Loucy (cell line): ENCODE measurements around the gene NEK4.

Experiments
- H2AFZ ChIP-seq: fragments of 200-600 bp; sonication (generic); 2 replicates; pipeline ENCODE4 v1.6.0; 2016; ENCODE audit warnings: antibody characterized with exemption, mild to moderate bottlenecking, low read length, moderate library complexity
- H3F3A ChIP-seq: fragments of 200-600 bp; 2 replicates; pipeline ENCODE4 v1.6.0; 2016; ENCODE audit warnings: antibody characterized with exemption, low read depth, mild to moderate bottlenecking
- H3K27me3 ChIP-seq: fragments of 200-600 bp; sonication (generic); 2 replicates; pipeline ENCODE4 v1.6.1; 2014; ENCODE audit warnings: low read length, mild to moderate bottlenecking; ENCODE audit not compliant: insufficient read depth, poor library complexity, severe bottlenecking
- H3K36me3 ChIP-seq: fragments of 200-600 bp; sonication (generic); 2 replicates; pipeline ENCODE4 v1.6.1; 2016; ENCODE audit warnings: low read length; ENCODE audit not compliant: insufficient read depth
- H3K4me1 ChIP-seq: fragments of 200-600 bp; sonication (generic); 2 replicates; pipeline ENCODE4 v1.5.1; 2014; ENCODE audit warnings: low read length, mild to moderate bottlenecking; ENCODE audit not compliant: insufficient read depth, poor library complexity, severe bottlenecking
- H3K4me2 ChIP-seq: fragments of 200-600 bp; sonication (generic); 2 replicates; pipeline ENCODE4 v1.6.0; 2014; ENCODE audit warnings: antibody characterized with exemption, low read length, low read depth, mild to moderate bottlenecking; ENCODE audit not compliant: poor library complexity, severe bottlenecking
- H3K4me3 ChIP-seq: fragments of 200-600 bp; sonication (generic); 2 replicates; pipeline ENCODE4 v1.5.1; 2014; ENCODE audit warnings: low read length, mild to moderate bottlenecking, mixed read lengths; ENCODE audit not compliant: poor library complexity, severe bottlenecking
- H3K79me2 ChIP-seq: fragments of 200-600 bp; sonication (generic); 2 replicates; pipeline ENCODE4 v1.6.1; 2014; ENCODE audit warnings: low read length; ENCODE audit not compliant: insufficient read depth
- H3K9ac ChIP-seq: fragments of 200-600 bp; sonication (generic); 2 replicates; pipeline ENCODE4 v1.6.0; 2014; ENCODE audit warnings: mild to moderate bottlenecking, low read depth, low read length, moderate library complexity; ENCODE audit not compliant: poor library complexity, severe bottlenecking
- H3K9me2 ChIP-seq: fragments of 200-600 bp; sonication (generic); replicated peaks from 2 replicates; pipeline ENCODE4 v1.6.1; 2016; ENCODE audit warnings: low read depth, low read length, mixed read lengths
- H3K9me3 ChIP-seq: fragments of 200-600 bp; sonication (generic); 2 replicates; pipeline ENCODE4 v1.6.1; 2014; ENCODE audit warnings: mild to moderate bottlenecking, antibody characterized with exemption, low read length, low read depth; ENCODE audit not compliant: insufficient read depth
- H4K20me1 ChIP-seq: fragments of 200-600 bp; sonication (generic); 2 replicates; pipeline ENCODE4 v1.6.0; 2014; ENCODE audit warnings: antibody characterized with exemption, low read length, mild to moderate bottlenecking; ENCODE audit not compliant: insufficient read depth, poor library complexity, severe bottlenecking
- EZH2phosphoT487 ChIP-seq: fragments of 200-600 bp; IDR thresholded peaks from 2 replicates; pipeline ENCODE4 v1.6.1; 2018; ENCODE audit warnings: antibody characterized with exemption, mild to moderate bottlenecking, moderate library complexity, borderline replicate concordance
- TF ChIP-seq, protein P1 (sequence below): fragments of 200-600 bp; sonication (generic); conservative IDR thresholded peaks from 2 replicates; pipeline ENCODE4 v1.5.1; 2014; ENCODE audit warnings: mild to moderate bottlenecking, antibody characterized with exemption, low read length

The NEK4 gene

DNA sequence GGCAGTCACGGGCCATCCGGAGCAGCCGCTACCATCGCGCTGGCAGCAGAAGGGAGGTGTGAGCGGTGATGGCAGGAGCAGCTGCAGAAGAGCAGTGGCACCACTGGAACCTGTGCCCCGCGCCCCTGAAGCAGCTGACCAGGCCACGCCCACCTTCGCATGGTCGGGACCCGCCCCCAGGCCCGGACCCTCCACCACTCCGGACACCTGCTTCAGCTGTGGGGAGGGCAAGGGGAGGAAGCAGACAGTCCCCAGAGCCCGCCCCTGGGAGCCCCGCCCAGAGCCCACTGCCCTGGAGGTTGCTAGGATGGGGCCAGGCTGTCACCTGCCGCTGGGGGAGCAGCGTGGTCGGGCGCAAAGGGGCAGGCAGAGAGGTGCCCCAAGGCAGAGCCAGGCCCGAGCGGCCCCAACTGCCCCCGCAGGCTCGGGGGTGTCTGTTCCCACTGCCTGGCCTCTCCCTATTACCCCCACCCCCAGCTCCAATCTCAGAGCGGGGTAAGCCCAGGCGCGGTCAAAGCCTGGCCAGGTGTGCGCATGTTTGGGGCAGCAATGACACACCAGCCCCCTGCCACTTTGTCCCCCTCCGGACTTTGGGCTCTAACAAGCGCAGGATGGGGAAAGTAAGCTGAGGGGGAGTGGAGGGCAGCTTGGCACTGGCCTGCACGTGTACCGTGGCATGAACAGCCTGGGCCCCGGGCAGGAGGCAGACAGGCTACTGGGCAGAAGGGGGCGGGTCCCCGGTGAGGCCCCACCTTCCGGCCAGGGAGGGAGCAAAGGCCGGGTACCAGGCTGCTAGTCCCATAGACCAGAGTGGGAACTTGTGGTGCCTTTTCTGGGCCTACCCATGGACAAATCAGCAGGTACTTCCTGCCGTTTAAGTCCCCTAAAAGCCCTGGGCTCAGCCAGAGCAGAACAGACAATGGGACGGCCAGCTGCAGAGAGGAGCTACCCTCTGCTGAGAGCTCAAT, 56.1 kb downstream of the NEK4 start:
- TF ChIP-seq EZH2phosphoT487, result no peak
- TF ChIP-seq, protein P1, sequence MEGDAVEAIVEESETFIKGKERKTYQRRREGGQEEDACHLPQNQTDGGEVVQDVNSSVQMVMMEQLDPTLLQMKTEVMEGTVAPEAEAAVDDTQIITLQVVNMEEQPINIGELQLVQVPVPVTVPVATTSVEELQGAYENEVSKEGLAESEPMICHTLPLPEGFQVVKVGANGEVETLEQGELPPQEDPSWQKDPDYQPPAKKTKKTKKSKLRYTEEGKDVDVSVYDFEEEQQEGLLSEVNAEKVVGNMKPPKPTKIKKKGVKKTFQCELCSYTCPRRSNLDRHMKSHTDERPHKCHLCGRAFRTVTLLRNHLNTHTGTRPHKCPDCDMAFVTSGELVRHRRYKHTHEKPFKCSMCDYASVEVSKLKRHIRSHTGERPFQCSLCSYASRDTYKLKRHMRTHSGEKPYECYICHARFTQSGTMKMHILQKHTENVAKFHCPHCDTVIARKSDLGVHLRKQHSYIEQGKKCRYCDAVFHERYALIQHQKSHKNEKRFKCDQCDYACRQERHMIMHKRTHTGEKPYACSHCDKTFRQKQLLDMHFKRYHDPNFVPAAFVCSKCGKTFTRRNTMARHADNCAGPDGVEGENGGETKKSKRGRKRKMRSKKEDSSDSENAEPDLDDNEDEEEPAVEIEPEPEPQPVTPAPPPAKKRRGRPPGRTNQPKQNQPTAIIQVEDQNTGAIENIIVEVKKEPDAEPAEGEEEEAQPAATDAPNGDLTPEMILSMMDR, result no peak
- H3K79me2 ChIP-seq, result no peaks in the 10 kb centered on the region
- no peaks in the 10 kb centered on the region for H3K27me3 ChIP-seq
- H2AFZ ChIP-seq, result no peak overlapping the region
- H3K36me3 ChIP-seq, result peaks cover 3% of the 10 kb centered on the region; the same call in 1 of the 2 replicates
- H3F3A ChIP-seq, result 0 out of 2 replicates have a peak, but pooled peaks cover 4% of the 10 kb centered on the region
- H3K4me3 ChIP-seq, result no peak overlapping the region
- no peaks in the 10 kb centered on the region for H4K20me1 ChIP-seq
- H3K9me3 ChIP-seq, result no peaks in the 10 kb centered on the region; the same call in 1 of the 2 replicates
- no peaks in the 10 kb centered on the region for H3K9me2 ChIP-seq
- no peaks in the 10 kb centered on the region for H3K4me1 ChIP-seq
- no peak overlapping the region for H3K9ac ChIP-seq
- H3K4me2 ChIP-seq, result no peak overlapping the region

DNA sequence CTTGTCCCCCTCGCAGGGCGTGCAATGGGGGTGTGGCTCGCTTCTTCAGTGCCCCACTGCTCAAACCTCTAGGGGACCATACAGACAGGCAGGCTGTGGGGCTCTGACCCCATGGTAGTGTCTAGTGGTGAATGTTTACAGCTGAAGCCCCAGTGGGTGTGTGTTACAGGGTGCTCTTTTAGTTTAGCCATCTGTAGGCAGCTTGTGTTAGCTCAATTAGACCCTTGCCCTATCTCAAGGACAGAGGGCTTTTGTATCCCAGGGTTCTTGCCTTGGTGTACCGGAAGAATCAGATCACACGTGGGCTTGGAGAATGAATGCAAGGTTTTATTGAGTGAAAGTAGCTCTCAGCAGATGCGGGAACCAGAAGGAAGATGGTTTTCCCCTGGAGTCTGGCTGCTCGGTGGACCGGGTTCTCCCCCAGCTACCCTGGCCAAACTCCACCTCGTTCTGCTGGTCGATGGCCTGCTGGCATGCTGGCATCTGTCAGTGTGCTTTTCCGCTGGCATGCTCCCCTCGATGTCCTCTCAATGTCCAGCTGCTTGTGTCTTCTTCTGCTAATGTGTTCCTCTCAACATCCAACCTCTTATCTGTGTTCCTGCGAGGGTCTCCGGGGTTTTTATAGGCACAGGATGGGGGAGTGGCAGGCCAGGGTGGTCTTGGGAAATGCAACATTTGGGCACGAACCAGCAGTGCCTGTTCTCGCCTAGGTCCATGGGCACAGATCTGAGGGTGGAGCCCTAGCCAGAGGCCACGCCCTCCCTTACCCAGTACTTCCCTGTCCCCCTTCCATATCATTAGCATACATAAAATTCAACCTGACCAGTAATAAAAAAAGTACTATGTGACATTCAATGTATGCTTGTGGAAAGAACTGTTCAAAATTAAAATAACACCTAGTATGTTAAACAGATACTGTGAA, 58.2 kb downstream of the NEK4 start:
- peaks cover 3% of the 10 kb centered on the region; the same call in 1 of the 2 replicates for H3K36me3 ChIP-seq
- no peak overlapping the region for H3K4me2 ChIP-seq
- peaks cover 6% of the 10 kb centered on the region for H3K4me1 ChIP-seq
- no peak overlapping the region for H2AFZ ChIP-seq
- no peak for TF ChIP-seq EZH2phosphoT487
- TF ChIP-seq, protein P1, result no peak
- H3K9me3 ChIP-seq, result no peaks in the 10 kb centered on the region
- no peak overlapping the region for H3K4me3 ChIP-seq
- H3K27me3 ChIP-seq, result no peaks in the 10 kb centered on the region
- H4K20me1 ChIP-seq, result peaks cover 8% of the 10 kb centered on the region
- no peaks in the 10 kb centered on the region for H3K9me2 ChIP-seq
- peaks cover 7% of the 10 kb centered on the region for H3K79me2 ChIP-seq
- no peak overlapping the region for H3K9ac ChIP-seq
- 0 out of 2 replicates have a peak, but pooled peaks cover 4% of the 10 kb centered on the region for H3F3A ChIP-seq

DNA sequence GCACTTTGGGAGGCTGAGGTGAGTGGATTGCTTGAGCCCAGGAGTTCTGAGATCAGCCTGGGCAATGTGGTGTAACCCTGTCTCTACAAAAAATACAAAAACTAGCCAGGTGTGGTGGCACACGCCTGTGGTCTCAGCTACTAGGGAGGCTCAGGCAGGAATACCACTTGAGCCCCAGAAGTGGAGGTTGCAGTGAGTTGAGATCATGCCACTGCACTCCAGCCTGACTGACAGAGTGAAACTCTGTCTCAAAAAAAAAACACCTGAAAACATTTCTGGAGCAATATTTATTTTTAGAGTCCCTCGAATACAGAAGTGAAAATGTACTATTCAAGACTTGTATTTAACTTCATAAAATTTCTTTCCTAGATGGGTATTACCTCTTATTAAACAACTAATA, 60.2 kb downstream of the NEK4 start:
- peaks cover 4% of the 10 kb centered on the region for H3K27me3 ChIP-seq
- H3K4me2 ChIP-seq, result no peak overlapping the region
- no peak for TF ChIP-seq EZH2phosphoT487
- TF ChIP-seq, protein P1, result no peak
- 0 out of 2 replicates have a peak, but pooled peaks cover 4% of the 10 kb centered on the region for H3F3A ChIP-seq
- peaks cover 23% of the 10 kb centered on the region for H3K79me2 ChIP-seq
- H4K20me1 ChIP-seq, result peaks cover 16% of the 10 kb centered on the region
- no peak overlapping the region for H2AFZ ChIP-seq
- H3K9ac ChIP-seq, result no peak overlapping the region
- H3K9me3 ChIP-seq, result no peaks in the 10 kb centered on the region
- peaks cover 3% of the 10 kb centered on the region; the same call in 1 of the 2 replicates for H3K36me3 ChIP-seq
- peaks cover 10% of the 10 kb centered on the region for H3K4me1 ChIP-seq
- H3K9me2 ChIP-seq, result no peaks in the 10 kb centered on the region
- H3K4me3 ChIP-seq, result no peak overlapping the region
